Lower leg skin (tissue), 3 donors: ENCODE measurements around the gene ABCC2.

Experiments
- POLR2A ChIP-seq, 2 donors: fragments of 450-650 bp; IDR thresholded peaks; one replicate each; pipeline ENCODE4 v1.6.1; 2016 to 2017; ENCODE audit warnings: antibody characterized with exemption in 2 of 2, mild to moderate bottlenecking in 1 of 2, moderate library complexity in 1 of 2
- TF ChIP-seq, protein P1 (sequence below), 3 donors: fragments of 450-650 bp; IDR thresholded peaks; one replicate each; pipeline ENCODE4 v1.5.1; 2016; ENCODE audit warnings: antibody characterized with exemption in 3 of 3, mild to moderate bottlenecking in 3 of 3, moderate library complexity in 2 of 3

- TF ChIP-seq, protein P1, sequence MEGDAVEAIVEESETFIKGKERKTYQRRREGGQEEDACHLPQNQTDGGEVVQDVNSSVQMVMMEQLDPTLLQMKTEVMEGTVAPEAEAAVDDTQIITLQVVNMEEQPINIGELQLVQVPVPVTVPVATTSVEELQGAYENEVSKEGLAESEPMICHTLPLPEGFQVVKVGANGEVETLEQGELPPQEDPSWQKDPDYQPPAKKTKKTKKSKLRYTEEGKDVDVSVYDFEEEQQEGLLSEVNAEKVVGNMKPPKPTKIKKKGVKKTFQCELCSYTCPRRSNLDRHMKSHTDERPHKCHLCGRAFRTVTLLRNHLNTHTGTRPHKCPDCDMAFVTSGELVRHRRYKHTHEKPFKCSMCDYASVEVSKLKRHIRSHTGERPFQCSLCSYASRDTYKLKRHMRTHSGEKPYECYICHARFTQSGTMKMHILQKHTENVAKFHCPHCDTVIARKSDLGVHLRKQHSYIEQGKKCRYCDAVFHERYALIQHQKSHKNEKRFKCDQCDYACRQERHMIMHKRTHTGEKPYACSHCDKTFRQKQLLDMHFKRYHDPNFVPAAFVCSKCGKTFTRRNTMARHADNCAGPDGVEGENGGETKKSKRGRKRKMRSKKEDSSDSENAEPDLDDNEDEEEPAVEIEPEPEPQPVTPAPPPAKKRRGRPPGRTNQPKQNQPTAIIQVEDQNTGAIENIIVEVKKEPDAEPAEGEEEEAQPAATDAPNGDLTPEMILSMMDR (IDR thresholded peaks at IDR 0.05), result no peak
- TF ChIP-seq POLR2A (IDR thresholded peaks at IDR 0.05), result no peak
Measured at GRCh38 chr10:99743841-99744240, 38.6 kb upstream of the ABCC2 start.
